Liver (tissue), 9 donors: ENCODE data around the gene EHMT1. TPM values are rescaled to one million over a fixed set of nuclear protein-coding genes. Genes with fewer than 3 reads are reported as not detected.

Source experiments
- DNase-seq: peaks from one replicate; pipeline ENCODE4 v3.0.0-alpha.2; 2017; ENCODE audit warnings: low spot score
- H3K27ac ChIP-seq, 2 donors: one replicate each; pipeline ENCODE4 v1.7.0; 2013; ENCODE audit warnings: inconsistent platforms in 2 of 2, low read length in 2 of 2, control low read depth in 1 of 2, low read depth in 1 of 2, mild to moderate bottlenecking in 1 of 2
- H3K27me3 ChIP-seq, 4 donors: one replicate each; pipeline versions ENCODE4 v1.6.1 to v1.7.0; 2013; ENCODE audit warnings: low read length in 3 of 4, inconsistent platforms in 1 of 4, mild to moderate bottlenecking in 1 of 4, moderate library complexity in 1 of 4; ENCODE audit not compliant: control insufficient read depth in 4 of 4, insufficient read depth in 4 of 4
- H3K36me3 ChIP-seq, 4 donors: one replicate each; pipeline versions ENCODE4 v1.6.1 to v1.7.0; 2013; ENCODE audit warnings: low read length in 3 of 4, mild to moderate bottlenecking in 3 of 4, low read depth in 1 of 4, moderate library complexity in 1 of 4; ENCODE audit not compliant: control insufficient read depth in 4 of 4, insufficient read depth in 3 of 4
- H3K4me1 ChIP-seq, 4 donors: one replicate each; pipeline versions ENCODE4 v1.6.1 to v1.7.0; 2013; ENCODE audit warnings: low read length in 3 of 4, mild to moderate bottlenecking in 3 of 4, moderate library complexity in 1 of 4; ENCODE audit not compliant: control insufficient read depth in 4 of 4, insufficient read depth in 4 of 4
- H3K4me3 ChIP-seq, 3 donors: one replicate each; pipeline versions ENCODE4 v1.6.1 to v1.7.0; 2013; ENCODE audit warnings: low read length in 3 of 3, control low read depth in 1 of 3, low read depth in 1 of 3, mild to moderate bottlenecking in 1 of 3
- H3K9ac ChIP-seq, 2 donors: one replicate each; pipeline ENCODE4 v1.7.0; 2013; ENCODE audit warnings: low read length in 2 of 2, mild to moderate bottlenecking in 2 of 2, moderate library complexity in 2 of 2, control low read depth in 1 of 2, low read depth in 1 of 2
- H3K9me3 ChIP-seq, 4 donors: one replicate each; pipeline versions ENCODE4 v1.6.1 to v1.7.0; 2013; ENCODE audit warnings: low read length in 3 of 4; ENCODE audit not compliant: control insufficient read depth in 4 of 4
- ATF3 ChIP-seq: IDR thresholded peaks from 2 replicates; pipeline ENCODE4 v1.6.1; 2016; ENCODE audit warnings: antibody characterized with exemption
- EGR1 ChIP-seq, 2 donors: IDR thresholded peaks; 2 replicates each; pipeline ENCODE4 v1.6.1; 2016 to 2018; ENCODE audit warnings: antibody characterized with exemption in 2 of 2, low read depth in 2 of 2
- FOXA1 ChIP-seq: IDR thresholded peaks from 2 replicates; pipeline ENCODE4 v1.6.1; 2016; ENCODE audit warnings: antibody characterized with exemption
- FOXA2 ChIP-seq: IDR thresholded peaks from 2 replicates; pipeline ENCODE4 v1.6.1; 2016; ENCODE audit warnings: antibody characterized with exemption
- GABPA ChIP-seq, 2 donors: IDR thresholded peaks in 1 of 2; conservative IDR thresholded peaks in 1 of 2; 2 replicates each; pipeline ENCODE4 v1.6.1; 2016; ENCODE audit warnings: antibody characterized with exemption in 2 of 2, mild to moderate bottlenecking in 1 of 2, moderate library complexity in 1 of 2
- HNF4A ChIP-seq, 2 donors: conservative IDR thresholded peaks; 2 replicates each; pipeline ENCODE4 v1.6.1; 2016; ENCODE audit warnings: antibody characterized with exemption in 2 of 2, mild to moderate bottlenecking in 2 of 2
- HNF4G ChIP-seq: IDR thresholded peaks from 2 replicates; pipeline ENCODE4 v1.6.1; 2016; ENCODE audit warnings: antibody characterized with exemption
- NR2F2 ChIP-seq: IDR thresholded peaks from 2 replicates; pipeline ENCODE4 v1.6.1; 2016; ENCODE audit warnings: antibody characterized with exemption
- RAD21 ChIP-seq, 2 donors: IDR thresholded peaks; 2 replicates each; pipeline ENCODE4 v1.6.1; 2016; ENCODE audit warnings: antibody characterized with exemption in 2 of 2, mild to moderate bottlenecking in 2 of 2
- REST ChIP-seq: IDR thresholded peaks from 2 replicates; pipeline ENCODE4 v1.6.1; 2016; ENCODE audit warnings: antibody characterized with exemption, mild to moderate bottlenecking
- TAF1 ChIP-seq: conservative IDR thresholded peaks from 2 replicates; pipeline ENCODE4 v1.6.1; 2016; ENCODE audit warnings: antibody characterized with exemption, mild to moderate bottlenecking
- YY1 ChIP-seq: IDR thresholded peaks from 2 replicates; pipeline ENCODE4 v1.6.1; 2016; ENCODE audit warnings: antibody characterized with exemption, mild to moderate bottlenecking
- WGBS: extraction: QIAGEN DNeasy Blood & Tissue Kit; methylation state at CpG from one replicate; pipeline ENCODE4 v1.1.7; 2013; 5-methylcytosine and 5-hydroxymethylcytosine counted together
- polyA plus RNA-seq, 2 donors: library from polyadenylated mRNA; stranded (reverse) in 1 of 2; unstranded in 1 of 2; fragments of 200-250 nt in 1 of 2; fragments of >200 nt in 1 of 2; fragmentation: Nextera tagmentation in 1 of 2; extraction: Ambion mirVana in 1 of 2; gene quantifications; one replicate each; pipeline versions ENCODE4 v1.2.1 to v1.2.3, GENCODE V29; 2013 to 2015
- total RNA-seq, 2 donors: library from RNA; depleted of rRNA; stranded (reverse); fragments of >200 nt; gene quantifications; one replicate each; pipeline ENCODE4 v1.2.3, GENCODE V29; 2014
- TF ChIP-seq, protein P1 (sequence below): IDR thresholded peaks from 2 replicates; pipeline ENCODE4 v1.6.1; 2016; ENCODE audit warnings: antibody characterized with exemption
- TF ChIP-seq, protein P2 (sequence below): IDR thresholded peaks from 2 replicates; pipeline ENCODE4 v1.6.1; 2016; ENCODE audit warnings: antibody characterized with exemption
- donor health status: healthy.
- donor health status: healthy.
- donor health status: healthy.
- donor health status: healthy.
- donor health status: healthy.

Gene EHMT1
- total and polyA plus RNA-seq, 4 donors: 16.1 to 48.2 (median 27.3) TPM

- H3K27ac ChIP-seq: no peak overlapping the region
Measured at GRCh38 chr9:137751616-137752015, 132.8 kb downstream of the EHMT1 start.

DNA sequence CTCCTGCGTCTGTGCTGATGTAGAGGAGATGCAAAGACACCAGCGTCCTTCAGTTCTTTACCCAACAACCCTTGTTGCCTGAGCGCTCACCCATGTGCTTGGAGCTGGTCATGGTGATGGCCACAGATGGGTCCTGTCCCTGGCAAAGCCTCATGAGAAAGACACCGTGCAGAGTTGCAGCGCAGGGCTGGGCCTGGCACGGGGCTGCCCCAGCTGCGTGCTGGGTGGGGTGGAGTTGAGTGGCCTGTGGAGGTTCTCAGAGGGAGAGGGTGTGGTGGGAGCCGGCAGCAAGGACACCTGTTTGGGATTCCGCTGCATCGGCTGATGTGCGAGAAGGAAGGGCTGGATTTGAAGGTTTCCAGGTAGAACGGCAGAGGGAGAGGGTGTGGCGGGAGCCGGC lies 133.6 kb downstream of the EHMT1 start:
- Histone ChIP-seq H3K36me3 (peaks cover 7 to 27% (median 14%) of the 10 kb centered on the region in 4 donors), H3K4me3 (no peak overlapping the region), H3K27ac (no peak overlapping the region), H3K27me3 (no peaks in the 10 kb centered on the region), H3K9me3 (peaks cover 0 to 3% (median 2%) of the 10 kb centered on the region in 4 donors), H3K9ac (no peak overlapping the region), H3K4me1 (peaks cover 0 to 15% (median 3%) of the 10 kb centered on the region in 4 donors)
- TF ChIP-seq HNF4G: no peak
- no peak for TF ChIP-seq TAF1
- TF ChIP-seq, protein P1, sequence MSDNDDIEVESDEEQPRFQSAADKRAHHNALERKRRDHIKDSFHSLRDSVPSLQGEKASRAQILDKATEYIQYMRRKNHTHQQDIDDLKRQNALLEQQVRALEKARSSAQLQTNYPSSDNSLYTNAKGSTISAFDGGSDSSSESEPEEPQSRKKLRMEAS: no peak
- TF ChIP-seq GABPA (IDR thresholded peaks at IDR 0.05 in 1 of 2, conservative IDR thresholded peaks at IDR 0.05 in 1 of 2): no peak
- TF ChIP-seq, protein P2, sequence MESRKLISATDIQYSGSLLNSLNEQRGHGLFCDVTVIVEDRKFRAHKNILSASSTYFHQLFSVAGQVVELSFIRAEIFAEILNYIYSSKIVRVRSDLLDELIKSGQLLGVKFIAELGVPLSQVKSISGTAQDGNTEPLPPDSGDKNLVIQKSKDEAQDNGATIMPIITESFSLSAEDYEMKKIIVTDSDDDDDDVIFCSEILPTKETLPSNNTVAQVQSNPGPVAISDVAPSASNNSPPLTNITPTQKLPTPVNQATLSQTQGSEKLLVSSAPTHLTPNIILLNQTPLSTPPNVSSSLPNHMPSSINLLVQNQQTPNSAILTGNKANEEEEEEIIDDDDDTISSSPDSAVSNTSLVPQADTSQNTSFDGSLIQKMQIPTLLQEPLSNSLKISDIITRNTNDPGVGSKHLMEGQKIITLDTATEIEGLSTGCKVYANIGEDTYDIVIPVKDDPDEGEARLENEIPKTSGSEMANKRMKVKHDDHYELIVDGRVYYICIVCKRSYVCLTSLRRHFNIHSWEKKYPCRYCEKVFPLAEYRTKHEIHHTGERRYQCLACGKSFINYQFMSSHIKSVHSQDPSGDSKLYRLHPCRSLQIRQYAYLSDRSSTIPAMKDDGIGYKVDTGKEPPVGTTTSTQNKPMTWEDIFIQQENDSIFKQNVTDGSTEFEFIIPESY: no peak
- no peak for TF ChIP-seq RAD21 (IDR thresholded peaks at IDR 0.05)
- TF ChIP-seq HNF4A (conservative IDR thresholded peaks at IDR 0.05): no peak
- no peak for TF ChIP-seq FOXA2
- TF ChIP-seq NR2F2: no peak
- no peak for DNase-seq
- 97% methylated on average over 14 of the region's 14 CpGs for WGBS

More at GRCh38 chr9:137751616-137752015, 132.8 kb downstream of the EHMT1 start:
- H3K9ac ChIP-seq: no peak overlapping the region
- H3K9me3 ChIP-seq: peaks cover 0 to 3% (median 2%) of the 10 kb centered on the region in 4 donors
- peaks cover 0 to 9% (median 1%) of the 10 kb centered on the region in 4 donors for H3K4me1 ChIP-seq
- no peak for TF ChIP-seq FOXA1
- TF ChIP-seq, protein P1: no peak
- TF ChIP-seq GABPA (IDR thresholded peaks at IDR 0.05 in 1 of 2, conservative IDR thresholded peaks at IDR 0.05 in 1 of 2): no peak
- no peak for TF ChIP-seq ATF3
- TF ChIP-seq YY1: no peak
- no peak for TF ChIP-seq TAF1
- no peak for TF ChIP-seq HNF4A (conservative IDR thresholded peaks at IDR 0.05)
- TF ChIP-seq, protein P2: no peak
- no peak for TF ChIP-seq HNF4G
- TF ChIP-seq REST: no peak
- no peak for TF ChIP-seq EGR1 (IDR thresholded peaks at IDR 0.05; ENCODE audit: low read depth in 2 of 2)
- TF ChIP-seq RAD21 (IDR thresholded peaks at IDR 0.05): no peak
- TF ChIP-seq NR2F2: no peak
- H3K36me3 ChIP-seq: peaks cover 7 to 27% (median 16%) of the 10 kb centered on the region in 4 donors
- no peak overlapping the region for H3K4me3 ChIP-seq
- WGBS: 97% methylated on average over 5 of the region's 5 CpGs
- no peak for DNase-seq
- no peaks in the 10 kb centered on the region for H3K27me3 ChIP-seq
